ENCODE measurements around the gene IBA57.

IBA57 gene

DNA sequence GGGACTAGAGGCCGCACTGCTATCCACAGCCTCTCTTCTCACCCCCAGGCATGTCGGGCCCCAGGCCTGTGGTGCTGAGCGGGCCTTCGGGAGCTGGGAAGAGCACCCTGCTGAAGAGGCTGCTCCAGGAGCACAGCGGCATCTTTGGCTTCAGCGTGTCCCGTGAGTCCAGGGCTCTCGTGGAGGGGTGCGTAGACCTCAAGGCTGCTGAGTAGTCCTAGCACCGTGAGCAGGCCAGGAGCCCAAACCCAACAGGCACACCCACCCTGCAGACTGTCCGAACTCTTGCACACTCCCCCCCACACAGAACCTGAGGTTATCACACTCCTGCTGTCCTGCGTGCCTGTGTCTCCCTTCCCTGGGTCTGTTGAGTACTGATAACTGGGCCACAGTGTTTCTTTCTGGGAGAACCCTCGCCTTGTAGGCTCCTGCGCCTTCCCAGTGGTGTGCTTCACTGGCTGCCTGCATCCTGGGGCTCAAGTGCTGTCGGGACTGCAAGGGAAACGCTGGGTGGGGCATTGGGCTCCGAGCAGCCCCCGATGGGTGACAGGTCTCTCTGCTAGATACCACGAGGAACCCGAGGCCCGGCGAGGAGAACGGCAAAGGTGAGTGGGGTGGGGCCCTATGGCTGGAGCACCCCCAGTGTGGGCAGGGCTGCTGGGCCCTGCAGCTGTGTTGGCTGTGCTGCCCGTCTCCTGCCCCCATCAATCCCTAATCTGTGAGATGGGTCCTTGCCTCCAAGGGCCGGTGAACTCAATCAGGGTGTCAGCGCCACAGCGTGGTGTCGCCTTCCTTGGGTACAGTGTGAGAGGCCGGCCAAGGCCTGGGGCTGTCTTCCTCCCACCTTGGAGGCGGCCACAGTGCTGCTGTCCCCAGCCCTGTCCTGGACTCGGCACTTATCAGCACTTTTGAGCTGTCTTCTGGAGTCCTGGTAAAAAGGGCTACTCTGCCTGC lies 19.9 kb upstream of the IBA57 start:
- no peak for DNase-seq

GRCh38 chr1:228146417-228147150 lies 19.0 kb upstream of the IBA57 start:
- DNase-seq, result no peak

GRCh38 chr1:228147151-228147693 lies 18.4 kb upstream of the IBA57 start:
- DNase-seq, result no peak

DNA sequence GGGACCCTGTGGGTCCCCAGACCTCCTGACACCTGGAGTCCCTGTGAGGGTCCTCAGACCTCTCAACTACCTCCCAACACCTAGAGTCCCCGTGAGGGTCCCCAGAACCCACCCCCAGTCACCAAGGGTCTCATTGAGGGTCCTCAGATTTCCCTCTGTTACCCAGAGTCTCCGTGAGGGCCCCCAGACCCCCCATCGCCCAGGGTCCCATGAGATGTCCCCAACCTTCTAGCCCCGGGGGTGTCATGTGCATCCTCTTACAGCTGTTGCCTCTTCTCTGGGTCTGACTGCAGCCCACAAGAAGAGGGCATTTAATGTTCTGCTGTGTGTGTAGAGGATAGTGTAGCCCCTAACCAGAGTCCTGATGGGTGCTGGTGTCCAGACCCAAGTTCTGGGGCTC lies 17.8 kb upstream of the IBA57 start:
- DNase-seq, result no peak

- no peak for DNase-seq
Observed at GRCh38 chr1:228148196-228148861, 17.3 kb upstream of the IBA57 start.

GRCh38 chr1:228148935-228149405 lies 16.6 kb upstream of the IBA57 start:
- DNase-seq, result no peak

DNA sequence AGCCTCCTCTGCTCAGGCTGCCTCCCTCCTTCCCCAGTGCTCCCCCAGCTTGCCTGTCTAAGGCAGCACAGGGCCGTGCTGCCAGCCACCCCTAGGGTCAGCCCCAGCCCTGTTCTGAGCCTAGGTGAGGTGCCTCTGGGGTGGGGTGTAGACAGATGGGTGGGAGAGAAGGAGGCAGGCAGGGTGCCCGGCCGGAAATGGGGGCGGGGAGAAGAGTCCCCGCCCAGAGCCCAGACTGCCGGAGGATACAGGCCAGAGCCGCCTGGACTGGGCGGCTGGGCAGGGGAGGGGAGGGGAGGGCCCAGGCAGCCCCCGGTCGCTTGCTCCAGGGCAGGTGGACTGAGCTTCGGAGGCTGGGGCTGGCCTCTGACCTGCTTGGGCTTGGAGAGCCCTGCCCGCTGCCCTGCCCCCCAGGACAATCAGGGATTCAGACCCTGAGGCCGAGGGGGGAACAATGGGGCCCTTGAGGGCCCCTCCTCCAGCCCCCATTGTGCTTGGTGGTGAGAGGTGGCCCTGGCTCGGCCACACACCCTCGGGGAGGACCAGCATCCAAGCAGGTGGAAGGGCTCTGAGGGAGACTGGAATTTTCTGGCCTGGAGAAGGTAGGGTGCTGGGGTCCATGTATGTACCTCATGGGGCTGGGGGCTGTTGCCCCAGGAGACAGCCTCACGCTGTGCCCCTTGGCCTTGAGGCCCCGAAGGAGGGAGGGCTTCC lies 16.0 kb upstream of the IBA57 start, which contains the start of gene GJC2:
Gene GJC2, plus strand, starts transcription at position 525 of the 714 bp plus-strand sequence. CDS start 7,829 bp downstream, outside the sequence.
- DNase-seq, result no peak

GRCh38 chr1:228150120-228150460 lies 15.5 kb upstream of the IBA57 start:
- no peak for DNase-seq

DNA sequence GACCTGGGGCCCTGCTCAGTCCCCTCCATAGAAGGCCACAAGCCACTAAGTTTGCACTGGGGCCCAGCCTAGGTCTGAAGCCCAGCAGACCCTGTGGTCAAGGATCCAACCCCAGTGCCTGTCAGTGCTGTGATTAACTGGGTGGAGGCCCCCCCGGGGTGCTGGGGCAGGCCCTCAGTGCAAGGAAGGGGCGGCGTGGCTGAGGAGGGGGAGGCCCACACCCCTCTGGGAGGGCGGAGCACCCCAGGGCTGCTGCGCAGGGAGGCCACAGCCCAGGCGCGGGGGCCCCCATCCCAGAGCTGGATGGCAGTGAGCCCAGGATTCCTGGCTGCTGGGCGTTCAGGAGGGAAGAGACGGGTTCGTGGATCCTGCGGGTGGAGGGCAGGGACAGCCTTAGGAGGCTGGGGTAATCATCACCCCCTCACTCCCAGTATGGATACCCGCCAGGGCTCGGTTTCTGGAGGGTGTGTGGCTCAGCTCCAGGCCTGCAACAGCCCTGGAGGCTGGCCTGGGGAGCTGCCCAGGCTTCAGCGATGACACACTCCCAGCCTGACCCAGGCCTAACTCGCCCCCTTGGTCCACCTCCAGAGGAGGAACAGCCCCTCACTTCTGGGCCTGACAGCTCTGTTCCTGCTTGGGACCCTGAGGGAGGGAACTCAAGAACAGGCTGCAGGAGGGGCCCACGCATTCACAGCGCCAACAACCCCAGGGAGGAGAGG lies 15.0 kb upstream of the IBA57 start:
- no peak for DNase-seq

DNA sequence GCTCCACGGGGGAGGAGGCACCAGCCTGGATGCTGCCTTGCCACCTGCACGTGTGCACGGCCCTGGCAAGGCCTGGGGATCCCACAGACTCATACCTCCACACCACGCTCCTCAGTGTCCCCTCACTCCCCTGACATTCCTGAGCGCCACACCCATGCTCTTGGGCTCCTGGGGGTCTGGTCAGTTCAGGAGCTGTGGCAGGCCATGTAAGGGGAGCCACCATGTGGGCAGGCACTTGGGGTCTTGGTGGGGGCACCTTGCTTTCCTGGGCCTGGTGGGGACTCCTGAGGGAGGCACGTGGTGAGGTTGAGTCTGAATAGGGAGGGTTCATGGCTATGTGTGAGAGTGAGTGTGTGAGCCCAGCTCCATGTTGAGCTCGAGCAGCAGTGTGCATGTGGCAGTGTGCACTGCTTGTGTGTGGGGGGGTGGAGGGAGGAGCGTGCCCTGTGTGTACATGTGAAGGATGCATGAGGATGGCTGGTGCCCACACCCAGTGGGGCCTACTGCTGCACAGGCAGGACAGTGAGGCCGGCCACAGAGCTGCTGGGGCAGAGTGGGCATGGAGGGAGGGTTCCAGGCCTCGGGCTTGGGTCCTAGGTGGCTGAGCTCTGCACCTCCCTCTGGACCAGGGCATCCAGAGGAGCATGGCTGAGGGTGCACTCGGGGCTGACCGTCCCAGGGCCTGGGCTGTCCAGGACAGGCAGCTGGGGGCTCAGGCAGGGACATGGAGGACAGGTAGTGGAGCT lies 14.3 kb upstream of the IBA57 start:
- DNase-seq, result no peak

DNA sequence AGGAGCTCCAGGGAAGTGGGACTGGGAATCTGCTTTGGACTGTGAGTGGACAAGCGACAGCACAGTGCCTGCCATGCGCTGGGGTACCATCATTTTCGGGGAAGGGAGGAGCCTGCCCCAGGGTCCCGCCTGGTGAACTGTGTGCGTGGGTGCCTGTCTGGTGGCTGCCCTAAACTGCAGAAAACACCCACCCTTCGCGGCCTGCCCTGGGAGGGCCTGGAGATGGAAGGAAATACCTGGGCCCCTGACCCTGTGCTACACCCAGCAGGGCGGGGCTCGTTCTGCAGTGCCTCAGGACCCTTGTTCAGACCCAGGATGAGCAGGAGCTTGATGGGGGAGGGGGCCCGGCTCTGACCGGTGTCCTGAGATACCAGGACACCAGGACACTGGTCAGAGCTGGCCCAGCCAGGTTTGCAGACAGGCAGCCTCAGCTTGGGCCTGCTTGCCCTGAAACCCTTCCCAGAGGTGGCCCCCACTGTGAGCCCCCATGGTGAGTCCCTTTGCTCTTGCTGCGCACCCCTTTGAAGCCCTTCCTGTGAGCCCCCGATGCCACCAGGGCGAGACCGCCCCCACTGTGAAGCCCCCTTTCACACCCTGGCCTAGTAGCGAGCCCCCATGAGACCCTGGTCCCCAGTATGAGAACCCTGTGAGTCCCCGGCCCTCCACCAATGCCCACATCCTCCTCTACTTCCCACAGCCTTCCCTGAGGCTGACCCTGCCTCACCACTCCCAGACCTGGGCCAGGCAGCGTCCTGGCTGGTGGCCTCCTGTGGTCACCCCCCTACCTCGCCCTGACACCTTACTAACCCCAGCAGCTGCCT lies 13.3 kb upstream of the IBA57 start:
- no peak for DNase-seq

DNA sequence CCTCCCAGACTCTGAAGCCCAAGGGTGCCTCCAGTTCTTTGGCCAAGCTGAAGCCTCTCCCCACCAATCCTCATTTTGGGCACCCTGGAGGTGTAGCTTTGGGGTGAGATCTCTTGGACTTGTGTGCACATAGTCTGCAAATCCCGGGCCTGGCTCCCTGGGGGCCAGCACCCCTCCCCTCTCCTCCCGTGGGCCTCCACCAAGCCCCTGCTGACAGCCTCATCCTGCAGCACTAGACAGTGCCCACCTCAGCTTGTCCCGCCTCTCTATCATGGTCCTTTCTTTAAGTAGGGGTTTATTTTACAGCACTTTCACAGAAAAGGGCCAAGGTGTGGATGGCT lies 12.7 kb upstream of the IBA57 start:
- DNase-seq, result no peak

- peak; percentile 10 for DNase-seq
Observed at GRCh38 chr1:228154021-228154669, 11.5 kb upstream of the IBA57 start.

DNA sequence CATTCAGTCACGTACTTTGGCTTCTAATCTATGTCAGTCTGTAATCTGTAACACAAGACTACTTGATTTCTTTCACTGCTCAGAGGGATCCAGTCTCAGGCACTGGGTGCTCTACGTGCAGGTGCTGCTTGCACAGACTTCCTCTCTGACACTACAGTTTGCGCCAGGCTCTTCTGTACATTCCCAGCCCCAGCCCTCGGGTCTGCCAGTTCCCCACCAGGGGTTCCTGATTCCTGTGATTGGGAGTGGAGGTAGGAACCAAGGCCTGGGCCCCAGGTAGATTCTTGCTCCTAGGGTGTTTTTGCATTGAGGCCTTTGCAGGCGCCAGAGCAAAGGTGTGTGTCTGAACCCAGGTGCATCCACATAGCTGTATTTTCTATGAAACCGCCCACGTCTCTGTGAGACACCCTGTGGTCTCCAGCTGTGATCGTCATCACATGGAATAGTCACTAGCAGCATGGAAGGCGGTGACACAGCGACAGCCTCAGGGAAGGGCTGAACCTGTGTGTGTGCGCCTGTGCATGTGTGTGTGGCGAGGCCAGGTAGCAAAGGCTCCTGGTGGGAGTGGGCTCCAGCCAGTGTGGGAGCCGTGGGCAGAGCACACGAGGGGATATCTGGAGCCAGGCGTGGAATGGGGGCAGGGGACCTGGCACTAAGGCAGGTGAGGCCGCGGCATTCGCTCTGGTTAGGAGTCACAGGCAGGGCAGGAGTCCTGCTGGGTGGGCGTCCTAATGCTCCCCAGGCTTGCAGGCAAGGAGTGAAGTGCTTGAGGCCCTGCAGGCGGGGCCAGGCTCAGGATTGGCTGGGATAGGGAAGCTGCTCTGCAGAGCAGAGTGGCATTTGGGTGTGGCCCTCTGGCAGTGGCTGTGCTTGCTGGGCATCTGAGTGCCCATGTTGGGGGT lies 10.7 kb upstream of the IBA57 start:
- peak; percentile 18 for DNase-seq

GRCh38 chr1:228155596-228156514 lies 9.7 kb upstream of the IBA57 start:
- peak; percentile 9 for DNase-seq

GRCh38 chr1:228156515-228156881 lies 9.1 kb upstream of the IBA57 start:
- no peak for DNase-seq
